CD14-positive monocyte (primary cell): ENCODE measurements around the gene FAP. TPM values are rescaled to one million over a fixed set of nuclear protein-coding genes. Genes with fewer than 3 reads are reported as not detected.
A peak's percentile ranks its signal among the peaks of the same experiment; 100 is the strongest.

ENCODE experiments used
- DNase-seq, 3 donors: peaks; one replicate each; pipeline ENCODE4 v3.0.0-alpha.2; 2011 to 2022
- H2AFZ ChIP-seq: 2 replicates; pipeline ENCODE4 v1.6.0; 2012; ENCODE audit warnings: mild to moderate bottlenecking, low read depth, low read length, inconsistent platforms; ENCODE audit not compliant: insufficient read depth, poor library complexity, severe bottlenecking
- H3K27ac ChIP-seq, 2 donors: 1 replicate in 1 of 2; 2 replicates in 1 of 2; pipeline ENCODE4 v1.5.1; 2012 to 2013; ENCODE audit warnings: low read length in 2 of 2, control low read depth in 1 of 2, inconsistent platforms in 1 of 2, low read depth in 1 of 2, mild to moderate bottlenecking in 1 of 2
- H3K27me3 ChIP-seq, 2 donors: one replicate each; pipeline versions ENCODE4 v1.6.0 to v1.6.1; 2011 to 2013; ENCODE audit warnings: low read length in 2 of 2; ENCODE audit not compliant: control insufficient read depth in 2 of 2, insufficient read depth in 2 of 2
- H3K36me3 ChIP-seq, 2 donors: replicated peaks in 1 of 2; 1 replicate in 1 of 2; 2 replicates in 1 of 2; pipeline versions ENCODE4 v1.5.1 to v1.6.1; 2012 to 2013; ENCODE audit warnings: low read length in 2 of 2, control low read depth in 1 of 2, inconsistent platforms in 1 of 2, mild to moderate bottlenecking in 1 of 2; ENCODE audit not compliant: insufficient read depth in 2 of 2, control insufficient read depth in 1 of 2
- H3K4me1 ChIP-seq, 2 donors: 1 replicate in 1 of 2; 2 replicates in 1 of 2; pipeline versions ENCODE4 v1.5.1 to v1.6.1; 2012 to 2013; ENCODE audit warnings: low read length in 2 of 2, control low read depth in 1 of 2, inconsistent platforms in 1 of 2, mild to moderate bottlenecking in 1 of 2, moderate library complexity in 1 of 2; ENCODE audit not compliant: insufficient read depth in 2 of 2, control insufficient read depth in 1 of 2
- H3K4me2 ChIP-seq: replicated peaks from 2 replicates; pipeline ENCODE3; 2012; ENCODE audit warnings: low read length, moderate library complexity, mild to moderate bottlenecking; ENCODE audit not compliant: poor library complexity, severe bottlenecking; ENCODE audit errors: extremely low read depth
- H3K4me3 ChIP-seq, 3 experiments: fragments of 200-600 bp in 1 of 3; sonication (generic) in 1 of 3; replicated peaks in 1 of 3; 1 replicate in 2 of 3; 2 replicates in 1 of 3; pipeline ENCODE4 v1.5.1; 2011 to 2013; ENCODE audit warnings: low read length in 3 of 3, mild to moderate bottlenecking in 3 of 3, control low read depth in 2 of 3, low read depth in 2 of 3, inconsistent platforms in 1 of 3, moderate library complexity in 1 of 3
- H3K79me2 ChIP-seq: 2 replicates; pipeline ENCODE4 v1.6.0; 2012; ENCODE audit warnings: mild to moderate bottlenecking, control low read depth, inconsistent platforms, low read length, moderate library complexity; ENCODE audit not compliant: insufficient read depth
- H3K9ac ChIP-seq: 2 replicates; pipeline ENCODE4 v1.6.0; 2017; ENCODE audit warnings: low read length, mild to moderate bottlenecking; ENCODE audit not compliant: insufficient read depth, poor library complexity, severe bottlenecking
- H3K9me3 ChIP-seq, 2 donors: replicated peaks in 1 of 2; 1 replicate in 1 of 2; 2 replicates in 1 of 2; pipeline versions ENCODE4 v1.5.1 to v1.6.1; 2012 to 2013; ENCODE audit warnings: low read length in 2 of 2, control low read depth in 1 of 2; ENCODE audit not compliant: control insufficient read depth in 1 of 2, insufficient read depth in 1 of 2
- H4K20me1 ChIP-seq: 2 replicates; pipeline ENCODE4 v1.6.0; 2012; ENCODE audit warnings: mild to moderate bottlenecking, low read length, control low read depth, moderate library complexity; ENCODE audit not compliant: insufficient read depth
- H3K27ac Mint-ChIP-seq, 7 donors: one replicate each; pipeline ENCODE4 v1.8.0; 2020; ENCODE audit warnings: mild to moderate bottlenecking in 7 of 7, mixed read lengths in 7 of 7, moderate library complexity in 6 of 7, inconsistent platforms in 2 of 7
- H3K27me3 Mint-ChIP-seq, 3 donors: one replicate each; pipeline ENCODE4 v1.8.0; 2021 to 2022; ENCODE audit warnings: low read depth in 3 of 3, mild to moderate bottlenecking in 3 of 3, mixed read lengths in 3 of 3, moderate library complexity in 3 of 3, inconsistent platforms in 1 of 3
- H3K36me3 Mint-ChIP-seq, 2 donors: one replicate each; pipeline ENCODE4 v1.8.0; 2020; ENCODE audit warnings: mixed read lengths in 2 of 2, inconsistent platforms in 1 of 2, mild to moderate bottlenecking in 1 of 2
- H3K4me1 Mint-ChIP-seq: one replicate; pipeline ENCODE4 v1.8.0; 2020; ENCODE audit warnings: mild to moderate bottlenecking, mixed read lengths
- H3K4me3 Mint-ChIP-seq, 2 donors: one replicate each; pipeline ENCODE4 v1.8.0; 2020; ENCODE audit warnings: mild to moderate bottlenecking in 2 of 2, mixed read lengths in 2 of 2, moderate library complexity in 1 of 2
- H3K9me3 Mint-ChIP-seq, 7 donors: one replicate each; pipeline ENCODE4 v1.8.0; 2020 to 2022; ENCODE audit warnings: mixed read lengths in 7 of 7, mild to moderate bottlenecking in 6 of 7, moderate library complexity in 6 of 7, inconsistent platforms in 2 of 7
- CTCF ChIP-seq: fragments of 200-600 bp; IDR thresholded peaks from one replicate; pipeline ENCODE4 v1.8.0; 2022; ENCODE audit warnings: antibody characterized with exemption, mild to moderate bottlenecking
- WGBS: methylation state at CpG from one replicate; pipeline ENCODE4 v1.1.5; 2013; ENCODE audit warnings: missing lambda C conversion rate; ENCODE audit not compliant: insufficient coverage; 5-methylcytosine and 5-hydroxymethylcytosine counted together
- intact Hi-C, 2 donors: fragments of 100-400 bp; cut with micrococcal nuclease; formaldehyde crosslinking; loops; one replicate each; pipeline versions ENCODE4 v1.15.0 to v1.15.1; 2023
- polyA plus RNA-seq, 3 donors: library from polyadenylated mRNA; depleted of rRNA in 1 of 3; unstranded in 2 of 3; stranded (reverse) in 1 of 3; fragments of 300-500 nt in 2 of 3; fragments of >200 nt in 1 of 3; fragmentation: Illumina TruSeq in 2 of 3; gene quantifications; 1 replicate in 2 of 3; 2 replicates in 1 of 3; pipeline ENCODE4 v1.2.3, GENCODE V29; 2012 to 2021

Gene FAP
- polyA plus RNA-seq, 3 donors: not detected

DNA sequence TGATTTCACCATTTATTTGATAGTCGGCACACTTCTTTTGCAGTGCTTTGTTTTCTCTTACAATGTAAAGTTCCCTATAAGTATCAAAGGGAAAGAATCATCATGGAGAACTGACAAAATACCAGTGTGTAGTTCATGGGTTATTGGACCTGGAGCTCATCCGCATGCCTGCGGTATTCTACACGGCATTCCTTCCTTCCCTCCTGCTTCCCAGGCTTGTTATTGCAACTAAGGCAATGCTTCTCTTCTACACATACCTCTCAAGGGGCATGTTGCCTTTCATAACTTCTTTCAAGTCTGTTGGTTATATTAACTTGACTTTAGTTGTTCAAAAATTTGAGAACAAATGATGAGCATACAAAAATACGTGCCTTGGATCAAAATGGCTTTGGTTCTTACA lies 24.3 kb upstream of the FAP start:
- Histone ChIP-seq H3K79me2 (no peaks in the 10 kb centered on the region), H3K9ac (no peak overlapping the region), H4K20me1 (no peaks in the 10 kb centered on the region), H3K4me2 (no peak overlapping the region), H3K9me3 (no peaks in the 10 kb centered on the region), H3K27ac (no peak overlapping the region), H2AFZ (no peak overlapping the region), H3K4me3 (no peak overlapping the region), H3K27me3 (no peaks in the 10 kb centered on the region), H3K4me1 (no peaks in the 10 kb centered on the region), H3K36me3 (peaks cover 56 to 81% of the 10 kb centered on the region in 2 donors)
- no CpG with 5 or more reads among the region's 5 CpGs for WGBS
- Mint-ChIP-seq H3K36me3 (peaks cover 69 to 70% of the 10 kb centered on the region in 2 donors), H3K4me3 (no peak overlapping the region), H3K27me3 (no peaks in the 10 kb centered on the region), H3K9me3 (peaks cover 0 to 3% (median 0%) of the 10 kb centered on the region in 7 donors), H3K4me1 (no peaks in the 10 kb centered on the region), H3K27ac (peak overlapping the region in 1 of 7 donors; percentile 72)
- no peak for DNase-seq
- TF ChIP-seq CTCF: no peak
- intact Hi-C loops: no loop called here

GRCh38 chr2:162266460-162266760 lies 23.2 kb upstream of the FAP start:
- intact Hi-C loops: no loop called here
- peaks cover 46 to 70% of the 10 kb centered on the region in 2 donors for H3K36me3 ChIP-seq
- H3K9ac ChIP-seq: no peak overlapping the region
- H3K9me3 Mint-ChIP-seq: peaks cover 0 to 3% (median 0%) of the 10 kb centered on the region in 7 donors
- H3K4me3 Mint-ChIP-seq: no peak overlapping the region
- TF ChIP-seq CTCF: no peak
- no peaks in the 10 kb centered on the region for H3K9me3 ChIP-seq
- no peak overlapping the region for H3K4me2 ChIP-seq
- DNase-seq: no peak
- peaks cover 7 to 10% of the 10 kb centered on the region in 2 donors for H3K4me1 ChIP-seq
- no peaks in the 10 kb centered on the region for H4K20me1 ChIP-seq
- peaks cover 7% of the 10 kb centered on the region for H3K4me1 Mint-ChIP-seq
- no peaks in the 10 kb centered on the region for H3K79me2 ChIP-seq
- peak overlapping the region in 2 of 7 donors; percentile 0 to 31 for H3K27ac Mint-ChIP-seq
- no peak overlapping the region for H3K27ac ChIP-seq
- 100% methylated on average over 1 of the region's 1 CpG for WGBS
- no peaks in the 10 kb centered on the region for H3K27me3 Mint-ChIP-seq
- H2AFZ ChIP-seq: no peak overlapping the region
- peaks cover 58 to 59% of the 10 kb centered on the region in 2 donors for H3K36me3 Mint-ChIP-seq
- no peak overlapping the region for H3K4me3 ChIP-seq
- no peaks in the 10 kb centered on the region for H3K27me3 ChIP-seq
